ENCODE results near the gene CENPX. TPM values are rescaled to one million over a fixed set of nuclear protein-coding genes. Genes with fewer than 3 reads are reported as not detected.

Gene CENPX
- 30.5 TPM for total RNA-seq
- long read RNA-seq, transcript CENPX-202 (5 exons, 805 nt) = minor isoform, 5 of 22 reads
- long read RNA-seq, transcript CENPX-201 (4 exons, 751 nt) = major isoform, 14 of 22 reads
- long read RNA-seq, partial matches to known transcripts = 1 of 22 reads
- long read RNA-seq, other reads (novel, unspliced or antisense) = 1 of 22 reads

- DNase-seq (ENCODE audit: missing footprints) (peak; percentile 82), ATAC-seq (no peak)
- intact Hi-C loops (cut with DNase I) = no loop called here
Observed at GRCh38 chr17:82022310-82022980, at the start of gene CENPX. Gene CENPX, minus strand, starts transcription at chr17:82022878. Its CDS starts 17 bp downstream, at chr17:82022861.

- intact Hi-C loops (cut with DNase I) = no loop called here
- DNase-seq (ENCODE audit: missing footprints) (no peak), ATAC-seq (no peak)
Observed at GRCh38 chr17:82070611-82071010, 47.9 kb upstream of the CENPX start.

GRCh38 chr17:82065638-82066303 lies 43.1 kb upstream of the CENPX start, which contains the start of gene DUS1L:
Gene DUS1L, minus strand, starts transcription at chr17:82065804. Its CDS starts 745 bp downstream, at chr17:82065059.
- peak; percentile 88 for ATAC-seq

GRCh38 chr17:82065193-82065637 lies 42.5 kb upstream of the CENPX start:
- intact Hi-C loops (cut with DNase I) = no loop called here
- DNase-seq (ENCODE audit: missing footprints) = peak; percentile 62
- ATAC-seq = no peak

More at GRCh38 chr17:82065638-82066303, 43.1 kb upstream of the CENPX start, which contains the start of gene DUS1L:
- peak; percentile 86 for DNase-seq (ENCODE audit: missing footprints)
- intact Hi-C loops (cut with DNase I) = no loop called here

GRCh38 chr17:82064433-82065192 lies 41.9 kb upstream of the CENPX start:
- intact Hi-C loops (cut with DNase I) = no loop called here
- no peak for ATAC-seq
- DNase-seq (ENCODE audit: missing footprints) = peak; percentile 60

GRCh38 chr17:82063424-82064415 lies 41.0 kb upstream of the CENPX start:
- ATAC-seq (no peak), DNase-seq (ENCODE audit: missing footprints) (peak; percentile 58)
- intact Hi-C loops (cut with DNase I) = no loop called here

- intact Hi-C loops (cut with DNase I) = no loop called here
- DNase-seq (ENCODE audit: missing footprints) (peak; percentile 61), ATAC-seq (no peak)
Observed at GRCh38 chr17:82062984-82063368, 40.3 kb upstream of the CENPX start.

GRCh38 chr17:82062076-82062983 lies 39.7 kb upstream of the CENPX start:
- peak; percentile 37 for DNase-seq (ENCODE audit: missing footprints)
- intact Hi-C loops (cut with DNase I) = no loop called here
- ATAC-seq = no peak

GRCh38 chr17:82061047-82061925 lies 38.6 kb upstream of the CENPX start:
- intact Hi-C loops (cut with DNase I) = no loop called here
- DNase-seq (ENCODE audit: missing footprints) (peak; percentile 55), ATAC-seq (no peak)

GRCh38 chr17:82060614-82061013 lies 37.9 kb upstream of the CENPX start:
- DNase-seq (ENCODE audit: missing footprints) = peak; percentile 30
- intact Hi-C loops (cut with DNase I) = no loop called here
- ATAC-seq = no peak

GRCh38 chr17:82060001-82060380 lies 37.3 kb upstream of the CENPX start:
- ATAC-seq (no peak), DNase-seq (ENCODE audit: missing footprints) (no peak)
- intact Hi-C loops (cut with DNase I) = no loop called here

- ATAC-seq = no peak
- DNase-seq (ENCODE audit: missing footprints) = peak; percentile 48
- intact Hi-C loops (cut with DNase I) = no loop called here
Observed at GRCh38 chr17:82059272-82060000, 36.8 kb upstream of the CENPX start.

- intact Hi-C loops (cut with DNase I) = no loop called here
- peak; percentile 39 for DNase-seq (ENCODE audit: missing footprints)
- ATAC-seq = no peak
Observed at GRCh38 chr17:82058855-82059249, 36.2 kb upstream of the CENPX start.

GRCh38 chr17:82058230-82058854 lies 35.7 kb upstream of the CENPX start:
- ATAC-seq (no peak), DNase-seq (ENCODE audit: missing footprints) (peak; percentile 14)
- intact Hi-C loops (cut with DNase I) = no loop called here
